WTC11 (cell line): ENCODE measurements around the gene COMMD9. TPM values are rescaled to one million over a fixed set of nuclear protein-coding genes. Genes with fewer than 3 reads are reported as not detected.

Experiments used
- ATAC-seq: fragments of 200-7000 bp; cut with Tn5 transposase; 2 replicates; pipeline ENCODE4 v1.10.0; 2021; ENCODE audit warnings: mild to moderate bottlenecking, moderate library complexity
- CTCF ChIA-PET: fragments of 300-600 bp; sonication (Branson Sonifier 250); formaldehyde crosslinking; loops from one replicate; lab custom pipeline; 2021; ENCODE audit warnings: antibody characterized with exemption; lab: Charles Lee
- POLR2A ChIA-PET: fragments of 350-600 bp; sonication (Branson Sonifier 250); formaldehyde crosslinking; loops from one replicate; lab custom pipeline; 2021; ENCODE audit warnings: antibody characterized with exemption; lab: Charles Lee
- DNase-seq: peaks from one replicate; pipeline ENCODE4 v3.0.0; 2021; ENCODE audit warnings: low spot score
- H3K27ac Mint-ChIP-seq: 2 replicates; pipeline ENCODE4 v1.8.0; 2021; ENCODE audit warnings: mixed read lengths
- H3K27me3 Mint-ChIP-seq: 2 replicates; pipeline ENCODE4 v1.8.0; 2021; ENCODE audit warnings: low read depth, mild to moderate bottlenecking, moderate library complexity, mixed read lengths
- H3K36me3 Mint-ChIP-seq: 2 replicates; pipeline ENCODE4 v1.8.0; 2021; ENCODE audit warnings: mixed read lengths
- H3K4me1 Mint-ChIP-seq: 2 replicates; pipeline ENCODE4 v1.8.0; 2022; ENCODE audit warnings: mixed read lengths
- H3K4me3 Mint-ChIP-seq: 2 replicates; pipeline ENCODE4 v1.8.0; 2021; ENCODE audit warnings: mild to moderate bottlenecking, moderate library complexity, mixed read lengths
- H3K9me3 Mint-ChIP-seq: 2 replicates; pipeline ENCODE4 v1.8.0; 2021; ENCODE audit warnings: mixed read lengths
- JAZF1 ChIP-seq: fragments of 250-450 bp; sonication (Bioruptor Pico); IDR thresholded peaks from 2 replicates; pipeline ENCODE4 v1.9.0; 2021; ENCODE audit warnings: moderate library complexity, mild to moderate bottlenecking, inconsistent platforms
- ZNF219 ChIP-seq: sonication (generic); formaldehyde crosslinking; IDR thresholded peaks from 2 replicates; pipeline ENCODE4 v1.8.0; 2023; ENCODE audit warnings: missing genetic modification reagents, mild to moderate bottlenecking, borderline replicate concordance
- total RNA-seq: library from RNA; stranded (reverse); gene quantifications from 3 replicates; pipeline ENCODE4 v1.2.3, GENCODE V29; 2021
- TF ChIP-seq, protein P1 (sequence below): sonication (generic); formaldehyde crosslinking; IDR thresholded peaks from 2 replicates; pipeline ENCODE4 v1.8.1; 2023; ENCODE audit warnings: mild to moderate bottlenecking, moderate library complexity, missing genetic modification reagents
- TF ChIP-seq, protein P2 (sequence below): fragments of 250-450 bp; sonication (Bioruptor Pico); IDR thresholded peaks from 2 replicates; pipeline ENCODE4 v1.9.0; 2021; ENCODE audit warnings: mild to moderate bottlenecking
- TF ChIP-seq, protein P3 (sequence below): sonication (generic); formaldehyde crosslinking; IDR thresholded peaks from 2 replicates; pipeline ENCODE4 v1.8.1; 2023; ENCODE audit warnings: mild to moderate bottlenecking, missing genetic modification reagents, moderate library complexity

COMMD9 gene
- total RNA-seq, 1 experiment from 2014 or later, result 33.3 TPM

DNA sequence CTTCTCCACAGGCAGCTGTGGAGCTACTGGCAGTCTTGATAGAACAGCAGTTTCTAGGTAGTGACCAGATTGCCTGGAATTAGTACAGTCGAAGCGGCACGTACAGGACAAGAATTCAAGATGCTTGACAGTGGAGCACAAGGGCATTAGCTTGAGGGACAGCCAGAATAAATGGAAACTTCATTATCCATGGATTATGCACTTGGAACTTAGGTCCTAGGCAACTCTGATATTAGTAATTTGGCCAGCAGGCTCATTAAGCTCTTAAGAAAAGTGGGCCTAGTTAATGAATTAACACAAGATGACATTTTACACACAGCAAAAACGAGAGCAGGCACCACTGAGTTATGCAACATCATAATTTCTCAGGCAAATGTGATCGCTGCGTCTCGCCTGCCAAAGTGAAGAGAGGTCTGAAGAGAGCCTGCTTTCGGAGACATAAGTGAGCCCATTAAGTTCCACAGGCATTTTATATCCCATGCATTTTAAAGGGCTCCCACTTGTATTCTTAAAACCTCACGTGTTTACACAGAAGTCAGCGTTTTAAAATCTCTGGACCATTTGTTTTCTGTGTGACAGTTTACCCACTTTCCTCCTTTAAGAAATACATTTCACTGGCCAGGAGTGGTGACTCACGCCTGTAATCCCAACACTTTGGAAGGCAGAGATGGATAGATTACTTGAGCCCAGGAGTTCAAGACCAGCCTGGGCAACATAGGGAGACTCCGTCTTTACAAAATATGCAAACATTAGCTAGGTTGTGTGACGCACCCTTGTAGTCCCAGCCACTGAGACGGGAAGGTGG is 66.2 kb downstream of the COMMD9 start:
- ATAC-seq (no peak), DNase-seq (no peak)
- TF ChIP-seq ZNF219 (no peak), JAZF1 (CRISPR knock-in tag) (no peak)
- TF ChIP-seq, protein P1, sequence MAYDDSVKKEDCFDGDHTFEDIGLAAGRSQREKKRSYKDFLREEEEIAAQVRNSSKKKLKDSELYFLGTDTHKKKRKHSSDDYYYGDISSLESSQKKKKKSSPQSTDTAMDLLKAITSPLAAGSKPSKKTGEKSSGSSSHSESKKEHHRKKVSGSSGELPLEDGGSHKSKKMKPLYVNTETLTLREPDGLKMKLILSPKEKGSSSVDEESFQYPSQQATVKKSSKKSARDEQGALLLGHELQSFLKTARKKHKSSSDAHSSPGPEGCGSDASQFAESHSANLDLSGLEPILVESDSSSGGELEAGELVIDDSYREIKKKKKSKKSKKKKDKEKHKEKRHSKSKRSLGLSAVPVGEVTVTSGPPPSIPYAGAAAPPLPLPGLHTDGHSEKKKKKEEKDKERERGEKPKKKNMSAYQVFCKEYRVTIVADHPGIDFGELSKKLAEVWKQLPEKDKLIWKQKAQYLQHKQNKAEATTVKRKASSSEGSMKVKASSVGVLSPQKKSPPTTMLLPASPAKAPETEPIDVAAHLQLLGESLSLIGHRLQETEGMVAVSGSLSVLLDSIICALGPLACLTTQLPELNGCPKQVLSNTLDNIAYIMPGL (CRISPR knock-in tag), result no peak
- TF ChIP-seq, protein P2, sequence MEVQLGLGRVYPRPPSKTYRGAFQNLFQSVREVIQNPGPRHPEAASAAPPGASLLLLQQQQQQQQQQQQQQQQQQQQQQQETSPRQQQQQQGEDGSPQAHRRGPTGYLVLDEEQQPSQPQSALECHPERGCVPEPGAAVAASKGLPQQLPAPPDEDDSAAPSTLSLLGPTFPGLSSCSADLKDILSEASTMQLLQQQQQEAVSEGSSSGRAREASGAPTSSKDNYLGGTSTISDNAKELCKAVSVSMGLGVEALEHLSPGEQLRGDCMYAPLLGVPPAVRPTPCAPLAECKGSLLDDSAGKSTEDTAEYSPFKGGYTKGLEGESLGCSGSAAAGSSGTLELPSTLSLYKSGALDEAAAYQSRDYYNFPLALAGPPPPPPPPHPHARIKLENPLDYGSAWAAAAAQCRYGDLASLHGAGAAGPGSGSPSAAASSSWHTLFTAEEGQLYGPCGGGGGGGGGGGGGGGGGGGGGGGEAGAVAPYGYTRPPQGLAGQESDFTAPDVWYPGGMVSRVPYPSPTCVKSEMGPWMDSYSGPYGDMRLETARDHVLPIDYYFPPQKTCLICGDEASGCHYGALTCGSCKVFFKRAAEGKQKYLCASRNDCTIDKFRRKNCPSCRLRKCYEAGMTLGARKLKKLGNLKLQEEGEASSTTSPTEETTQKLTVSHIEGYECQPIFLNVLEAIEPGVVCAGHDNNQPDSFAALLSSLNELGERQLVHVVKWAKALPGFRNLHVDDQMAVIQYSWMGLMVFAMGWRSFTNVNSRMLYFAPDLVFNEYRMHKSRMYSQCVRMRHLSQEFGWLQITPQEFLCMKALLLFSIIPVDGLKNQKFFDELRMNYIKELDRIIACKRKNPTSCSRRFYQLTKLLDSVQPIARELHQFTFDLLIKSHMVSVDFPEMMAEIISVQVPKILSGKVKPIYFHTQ (CRISPR knock-in tag), result no peak
- TF ChIP-seq, protein P3, sequence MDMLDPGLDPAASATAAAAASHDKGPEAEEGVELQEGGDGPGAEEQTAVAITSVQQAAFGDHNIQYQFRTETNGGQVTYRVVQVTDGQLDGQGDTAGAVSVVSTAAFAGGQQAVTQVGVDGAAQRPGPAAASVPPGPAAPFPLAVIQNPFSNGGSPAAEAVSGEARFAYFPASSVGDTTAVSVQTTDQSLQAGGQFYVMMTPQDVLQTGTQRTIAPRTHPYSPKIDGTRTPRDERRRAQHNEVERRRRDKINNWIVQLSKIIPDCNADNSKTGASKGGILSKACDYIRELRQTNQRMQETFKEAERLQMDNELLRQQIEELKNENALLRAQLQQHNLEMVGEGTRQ (CRISPR knock-in tag), result no peak
- ChIA-PET POLR2A (no interaction called here), CTCF (interaction anchor here (0.9 to 1.1 kb wide), 4 partner anchors 36 to 401 kb away, joined by 3 to 7 read pairs (median 4); no protein-coding TSS in a partner anchor)
- peaks cover 20% of the 10 kb centered on the region for H3K36me3 Mint-ChIP-seq
- peaks cover 23% of the 10 kb centered on the region for H3K9me3 Mint-ChIP-seq
- no peak overlapping the region for H3K27ac Mint-ChIP-seq
- no peaks in the 10 kb centered on the region for H3K4me1 Mint-ChIP-seq
- H3K27me3 Mint-ChIP-seq, result no peaks in the 10 kb centered on the region
- H3K4me3 Mint-ChIP-seq, result no peak overlapping the region

Other genes with a start within 250 kb of the COMMD9 start
- gene PRR5L, start 6.9 kb upstream of the COMMD9 start, total RNA-seq, result 3.9 to 4.6 TPM (median 4.0 TPM) in 3 replicates
- 5.2 to 6.6 TPM (median 5.9 TPM) in 3 replicates for gene TRAF6, start 220.8 kb upstream of the COMMD9 start, total RNA-seq